ENCODE results near the gene CHD1. TPM values are rescaled to one million over a fixed set of nuclear protein-coding genes. Genes with fewer than 3 reads are reported as not detected.
A peak's percentile ranks its signal among the peaks of the same experiment; 100 is the strongest.

CHD1 gene
- total RNA-seq, 1 donor from 2014 or later, result 24.6 TPM

GRCh38 chr5:98942847-98943246 is 14.0 kb upstream of the CHD1 start:
- Mint-ChIP-seq H3K36me3 (ENCODE audit: low read depth) (no peaks in the 10 kb centered on the region), H3K4me3 (ENCODE audit: unreplicated experiment) (no peak overlapping the region), H3K9me3 (ENCODE audit: low read depth) (no peaks in the 10 kb centered on the region), H3K4me1 (ENCODE audit: low read depth) (peaks cover 18% of the 10 kb centered on the region), H3K27me3 (ENCODE audit: low read depth) (no peaks in the 10 kb centered on the region), H3K27ac (ENCODE audit: unreplicated experiment) (no peak overlapping the region)
- no peak for DNase-seq (ENCODE audit: low spot score)
- TF ChIP-seq CTCF (IDR thresholded peaks at IDR 0.05), result no peak

- H3K36me3 Mint-ChIP-seq (ENCODE audit: low read depth), result no peaks in the 10 kb centered on the region
- peaks cover 18% of the 10 kb centered on the region for H3K4me1 Mint-ChIP-seq (ENCODE audit: low read depth)
- no peaks in the 10 kb centered on the region for H3K27me3 Mint-ChIP-seq (ENCODE audit: low read depth)
- H3K4me3 Mint-ChIP-seq (ENCODE audit: unreplicated experiment), result no peak overlapping the region
- TF ChIP-seq CTCF (IDR thresholded peaks at IDR 0.05), result no peak
- DNase-seq (ENCODE audit: low spot score), result no peak
- H3K9me3 Mint-ChIP-seq (ENCODE audit: low read depth), result no peaks in the 10 kb centered on the region
- no peak overlapping the region for H3K27ac Mint-ChIP-seq (ENCODE audit: unreplicated experiment)
Measured at GRCh38 chr5:98941131-98941883, 12.5 kb upstream of the CHD1 start.

- peak overlapping the region; percentile 19 for H3K27ac Mint-ChIP-seq (ENCODE audit: unreplicated experiment)
- peaks cover 18% of the 10 kb centered on the region for H3K4me1 Mint-ChIP-seq (ENCODE audit: low read depth)
- no peak overlapping the region for H3K4me3 Mint-ChIP-seq (ENCODE audit: unreplicated experiment)
- no peaks in the 10 kb centered on the region for H3K9me3 Mint-ChIP-seq (ENCODE audit: low read depth)
- no peaks in the 10 kb centered on the region for H3K27me3 Mint-ChIP-seq (ENCODE audit: low read depth)
- no peak for TF ChIP-seq CTCF (IDR thresholded peaks at IDR 0.05)
- H3K36me3 Mint-ChIP-seq (ENCODE audit: low read depth), result no peaks in the 10 kb centered on the region
- DNase-seq (ENCODE audit: low spot score), result no peak
Measured at GRCh38 chr5:98940581-98940980, 11.8 kb upstream of the CHD1 start.

DNA sequence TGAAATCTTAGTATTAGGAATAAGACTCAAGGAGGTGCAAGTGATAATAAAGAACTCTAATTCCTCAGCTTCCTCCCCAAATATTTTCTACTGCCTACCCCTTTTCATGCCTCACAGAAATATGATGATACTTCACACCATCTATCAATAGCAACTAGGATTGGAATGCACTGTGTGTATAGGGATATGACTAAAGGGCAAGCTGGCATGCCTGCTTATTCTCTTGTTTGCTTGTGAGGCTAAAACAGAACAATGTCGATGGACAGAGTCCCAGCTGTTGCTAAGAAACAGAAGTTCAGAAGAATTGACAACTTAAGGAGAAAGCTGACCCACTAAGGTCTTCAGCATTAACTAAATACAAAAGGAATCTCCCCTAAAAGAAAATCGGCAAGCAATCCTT is 9.7 kb upstream of the CHD1 start:
- H3K27ac Mint-ChIP-seq (ENCODE audit: unreplicated experiment), result no peak overlapping the region
- TF ChIP-seq CTCF (IDR thresholded peaks at IDR 0.05), result no peak
- no peaks in the 10 kb centered on the region for H3K36me3 Mint-ChIP-seq (ENCODE audit: low read depth)
- no peak for DNase-seq (ENCODE audit: low spot score)
- no peaks in the 10 kb centered on the region for H3K9me3 Mint-ChIP-seq (ENCODE audit: low read depth)
- no peak overlapping the region for H3K4me3 Mint-ChIP-seq (ENCODE audit: unreplicated experiment)
- H3K4me1 Mint-ChIP-seq (ENCODE audit: low read depth), result peaks cover 34% of the 10 kb centered on the region
- H3K27me3 Mint-ChIP-seq (ENCODE audit: low read depth), result no peaks in the 10 kb centered on the region

GRCh38 chr5:98936948-98937715 is 8.3 kb upstream of the CHD1 start:
- TF ChIP-seq CTCF (IDR thresholded peaks at IDR 0.05), result no peak
- H3K4me1 Mint-ChIP-seq (ENCODE audit: low read depth), result peaks cover 38% of the 10 kb centered on the region
- no peak overlapping the region for H3K27ac Mint-ChIP-seq (ENCODE audit: unreplicated experiment)
- no peak overlapping the region for H3K4me3 Mint-ChIP-seq (ENCODE audit: unreplicated experiment)
- DNase-seq (ENCODE audit: low spot score), result no peak
- no peaks in the 10 kb centered on the region for H3K27me3 Mint-ChIP-seq (ENCODE audit: low read depth)
- H3K9me3 Mint-ChIP-seq (ENCODE audit: low read depth), result no peaks in the 10 kb centered on the region
- H3K36me3 Mint-ChIP-seq (ENCODE audit: low read depth), result no peaks in the 10 kb centered on the region
